Activated naive CD4-positive, alpha-beta T cell treated with anti-CD3 and anti-CD28 coated beads for 36 hours (primary cell): ENCODE measurements around the gene PXN. TPM values are rescaled to one million over a fixed set of nuclear protein-coding genes. Genes with fewer than 3 reads are reported as not detected.
"Not testable (repeated sequence)": the region's sequence is repeated elsewhere in the genome, so short reads cannot be mapped to it uniquely, and the experiment has no call there.

Experiments
- CTCF ChIA-PET: fragments of 350-600 bp; sonication (Branson Sonifier 250); formaldehyde crosslinking; loops from one replicate; lab custom pipeline; 2021; ENCODE audit warnings: antibody characterized with exemption; lab: Charles Lee
- DNase-seq: peaks from one replicate; pipeline ENCODE4 v3.0.0-alpha.2; 2020
- H3K27ac Mint-ChIP-seq: one replicate; pipeline ENCODE4 v1.8.0; 2021; ENCODE audit warnings: mild to moderate bottlenecking, mixed read lengths
- H3K27me3 Mint-ChIP-seq: one replicate; pipeline ENCODE4 v1.8.0; 2021; ENCODE audit warnings: low read depth, mixed read lengths
- H3K36me3 Mint-ChIP-seq: one replicate; pipeline ENCODE4 v1.8.0; 2021; ENCODE audit warnings: low read depth, mixed read lengths
- H3K4me1 Mint-ChIP-seq: one replicate; pipeline ENCODE4 v1.8.0; 2021; ENCODE audit warnings: low read depth, mixed read lengths
- H3K4me3 Mint-ChIP-seq: one replicate; pipeline ENCODE4 v1.8.0; 2021; ENCODE audit warnings: mild to moderate bottlenecking, moderate library complexity, mixed read lengths
- H3K9me3 Mint-ChIP-seq: one replicate; pipeline ENCODE4 v1.8.0; 2021; ENCODE audit warnings: mixed read lengths
- intact Hi-C: fragments of 100-400 bp; cut with micrococcal nuclease; formaldehyde crosslinking; loops from one replicate; pipeline ENCODE4 v1.15.1; 2023
- total RNA-seq, 2 experiments: library from RNA; stranded (reverse); gene quantifications; one replicate each; pipeline ENCODE4 v1.2.3, GENCODE V29; 2021

PXN gene
- total RNA-seq, 2 experiments from 2014 or later: 109 to 112 TPM

- intact Hi-C loops: no loop called here
- CTCF ChIA-PET: interaction anchor here (0.5 to 13.3 kb wide), 7 partner anchors 10 to 169 kb away, joined by 3 to 142 read pairs (median 6); partner anchors contain the start of genes PXN and RPLP0
- Mint-ChIP-seq H3K27me3 (no peaks in the 10 kb centered on the region), H3K9me3 (no peaks in the 10 kb centered on the region), H3K27ac (peak overlapping the region; percentile 84), H3K4me1 (peaks cover 76% of the 10 kb centered on the region), H3K36me3 (peaks cover 14% of the 10 kb centered on the region), H3K4me3 (no peak overlapping the region)
- no peak for DNase-seq
Observed at GRCh38 chr12:120249266-120249874, 16.2 kb downstream of the PXN start.

DNA sequence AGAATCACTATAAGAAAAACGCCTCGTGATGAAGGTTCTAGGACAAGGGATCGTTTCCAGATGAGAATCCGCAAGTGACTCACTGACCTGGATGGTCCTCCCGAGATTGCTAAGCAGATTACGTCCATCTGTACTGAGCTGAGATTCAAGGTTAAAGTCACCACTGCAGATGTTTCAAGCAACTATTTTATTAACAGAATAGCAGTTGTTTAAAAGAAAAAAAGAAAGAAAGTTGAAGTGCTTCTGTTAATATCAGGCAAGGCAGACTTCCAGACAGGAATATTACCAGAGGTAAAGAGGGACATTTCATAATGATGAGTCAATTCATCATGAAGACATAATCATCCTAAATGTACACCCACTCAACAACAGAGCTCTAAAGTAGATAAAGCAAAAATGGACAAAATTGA, 17.9 kb downstream of the PXN start:
- Mint-ChIP-seq H3K4me3 (peak overlapping the region; percentile 7), H3K36me3 (peaks cover 11% of the 10 kb centered on the region), H3K9me3 (no peaks in the 10 kb centered on the region), H3K27me3 (no peaks in the 10 kb centered on the region), H3K4me1 (peaks cover 75% of the 10 kb centered on the region), H3K27ac (peak overlapping the region; percentile 37)
- intact Hi-C loops: loop anchor here (1.0 kb wide), 1 partner anchor 16 kb away; no protein-coding TSS in a partner anchor
- DNase-seq: no peak
- CTCF ChIA-PET: interaction anchor here (1.1 to 13.3 kb wide), 5 partner anchors 8 to 54 kb away, joined by 3 to 142 read pairs (median 95); partner anchors contain the start of genes PXN, RPLP0 and SIRT4

DNA sequence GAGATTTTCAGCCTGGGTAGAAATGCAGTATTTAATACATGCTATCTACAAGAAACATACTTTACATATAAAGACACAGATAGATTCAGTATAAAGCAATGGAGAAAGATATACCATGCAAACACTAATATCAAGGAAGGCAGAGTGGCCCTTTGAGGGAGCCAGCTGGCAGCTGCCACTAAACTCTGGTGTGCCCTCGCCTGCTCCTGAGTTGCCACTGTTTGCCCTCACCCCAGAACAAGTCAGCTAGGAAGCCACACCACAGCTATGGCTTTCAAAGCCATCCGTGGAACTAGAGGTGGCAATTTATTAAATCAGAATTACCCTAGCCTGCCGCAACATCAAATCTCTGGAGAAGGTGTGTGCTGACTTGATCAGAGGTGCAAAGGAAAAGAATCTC, 18.3 kb downstream of the PXN start:
- CTCF ChIA-PET: interaction anchor here (1.1 to 13.3 kb wide), 5 partner anchors 8 to 55 kb away, joined by 3 to 142 read pairs (median 95); partner anchors contain the start of genes PXN, RPLP0 and SIRT4
- Mint-ChIP-seq H3K36me3 (peaks cover 11% of the 10 kb centered on the region), H3K9me3 (no peaks in the 10 kb centered on the region), H3K4me3 (no peak overlapping the region), H3K4me1 (peaks cover 75% of the 10 kb centered on the region), H3K27me3 (no peaks in the 10 kb centered on the region), H3K27ac (no peak overlapping the region)
- DNase-seq: no peak
- intact Hi-C loops: no loop called here

DNA sequence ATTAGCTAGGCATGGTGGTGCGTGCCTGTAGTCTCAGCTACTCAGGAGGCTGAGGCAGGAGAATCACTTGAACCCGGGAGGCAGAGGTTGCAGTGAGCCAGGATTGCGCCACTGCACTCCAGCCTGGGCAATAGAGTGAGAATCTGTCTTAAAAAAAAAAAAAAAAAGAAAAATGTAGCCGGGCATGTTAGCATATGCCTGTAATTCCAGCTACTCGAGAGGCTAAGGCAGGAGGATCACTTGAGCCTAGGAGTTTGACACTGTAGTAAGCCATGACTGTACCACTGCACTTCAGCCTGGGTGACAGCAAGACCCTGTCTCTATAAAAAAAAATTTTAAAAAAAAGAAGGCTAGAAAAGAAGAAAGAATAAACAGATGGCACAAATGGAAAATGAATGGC, 18.8 kb downstream of the PXN start:
- H3K4me3 Mint-ChIP-seq, H3K27me3 Mint-ChIP-seq, intact Hi-C loops, H3K9me3 Mint-ChIP-seq, H3K27ac Mint-ChIP-seq, DNase-seq: not testable (repeated sequence)
- Mint-ChIP-seq H3K36me3 (peaks cover 11% of the 10 kb centered on the region), H3K4me1 (peaks cover 75% of the 10 kb centered on the region)
- CTCF ChIA-PET: interaction anchor here (1.1 to 13.3 kb wide), 4 partner anchors 7 to 46 kb away, joined by 7 to 142 read pairs (median 106); partner anchors contain the start of genes PXN and RPLP0

DNA sequence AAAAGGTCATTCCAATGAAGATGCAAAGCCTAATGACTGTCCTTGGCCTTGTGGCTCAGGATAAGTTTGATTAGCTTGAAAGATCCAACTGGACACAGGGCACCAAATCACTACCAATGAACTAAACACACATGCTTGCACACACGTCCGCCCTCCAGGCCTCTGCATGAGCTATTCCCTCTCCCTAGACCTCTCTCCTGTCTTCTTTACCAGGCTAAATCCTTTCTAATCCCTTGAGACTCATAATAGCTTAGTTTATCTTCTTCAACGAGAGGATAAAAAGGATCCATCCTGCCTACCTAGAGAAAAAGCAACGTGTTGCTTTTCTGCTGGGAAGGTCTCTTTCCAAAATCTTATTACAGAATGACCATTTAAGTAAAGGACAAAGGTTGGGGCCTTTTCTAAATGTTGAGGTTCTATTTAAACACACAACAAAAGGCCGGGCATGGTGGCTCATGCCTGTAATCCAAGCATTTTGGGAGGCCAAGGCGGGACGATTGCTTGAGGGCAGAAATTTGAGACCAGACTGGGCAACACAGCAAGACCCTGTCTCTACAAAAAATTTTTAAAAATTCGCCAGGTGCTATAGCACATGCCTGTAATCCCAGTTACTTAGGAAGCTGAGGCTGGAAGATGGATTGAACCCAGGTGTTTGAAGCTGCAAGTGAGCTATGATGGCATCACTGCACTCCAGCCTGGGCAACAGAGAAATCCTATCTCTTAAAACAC, 22.4 kb downstream of the PXN start:
- CTCF ChIA-PET: interaction anchor here (7.1 to 10.6 kb wide), 2 partner anchors 9 to 14 kb away, joined by 78 to 116 read pairs; no protein-coding TSS in a partner anchor
- H3K27ac Mint-ChIP-seq: no peak overlapping the region
- no peak for DNase-seq
- no peaks in the 10 kb centered on the region for H3K9me3 Mint-ChIP-seq
- H3K4me3 Mint-ChIP-seq: no peak overlapping the region
- peaks cover 2% of the 10 kb centered on the region for H3K36me3 Mint-ChIP-seq
- H3K4me1 Mint-ChIP-seq: peaks cover 75% of the 10 kb centered on the region
- intact Hi-C loops: no loop called here
- H3K27me3 Mint-ChIP-seq: no peaks in the 10 kb centered on the region

DNA sequence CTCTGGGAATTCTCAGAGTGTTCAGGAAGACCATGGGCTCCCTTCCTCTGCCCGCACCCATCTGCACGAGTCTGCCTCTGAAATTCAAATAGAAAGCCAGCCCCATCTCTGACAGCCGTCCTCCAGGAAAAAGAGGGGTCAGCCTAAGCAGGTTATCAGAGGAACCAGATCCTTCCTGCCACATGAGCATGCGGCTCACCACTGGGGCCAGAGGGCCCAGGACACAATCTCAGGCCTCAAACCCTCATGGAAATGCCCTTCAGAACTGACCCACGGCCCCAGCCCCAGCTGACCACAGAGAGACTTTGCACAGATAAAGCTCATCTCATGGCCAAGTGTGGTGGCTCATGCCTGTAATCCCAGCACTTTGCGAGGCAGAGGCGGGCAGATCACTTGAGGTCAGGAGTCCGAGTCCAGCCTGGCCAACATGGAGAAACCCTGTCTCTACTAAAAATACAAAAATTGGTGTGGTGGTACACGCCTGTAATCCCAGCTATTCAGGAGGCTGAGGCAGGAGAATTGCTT, 23.2 kb downstream of the PXN start:
- Mint-ChIP-seq H3K9me3 (no peaks in the 10 kb centered on the region), H3K36me3 (peaks cover 2% of the 10 kb centered on the region), H3K4me3 (no peak overlapping the region), H3K27ac (no peak overlapping the region), H3K4me1 (peaks cover 75% of the 10 kb centered on the region), H3K27me3 (no peaks in the 10 kb centered on the region)
- no peak for DNase-seq
- CTCF ChIA-PET: interaction anchor here (0.5 to 10.6 kb wide), 3 partner anchors 10 to 176 kb away, joined by 4 to 116 read pairs (median 78); no protein-coding TSS in a partner anchor
- intact Hi-C loops: no loop called here

DNA sequence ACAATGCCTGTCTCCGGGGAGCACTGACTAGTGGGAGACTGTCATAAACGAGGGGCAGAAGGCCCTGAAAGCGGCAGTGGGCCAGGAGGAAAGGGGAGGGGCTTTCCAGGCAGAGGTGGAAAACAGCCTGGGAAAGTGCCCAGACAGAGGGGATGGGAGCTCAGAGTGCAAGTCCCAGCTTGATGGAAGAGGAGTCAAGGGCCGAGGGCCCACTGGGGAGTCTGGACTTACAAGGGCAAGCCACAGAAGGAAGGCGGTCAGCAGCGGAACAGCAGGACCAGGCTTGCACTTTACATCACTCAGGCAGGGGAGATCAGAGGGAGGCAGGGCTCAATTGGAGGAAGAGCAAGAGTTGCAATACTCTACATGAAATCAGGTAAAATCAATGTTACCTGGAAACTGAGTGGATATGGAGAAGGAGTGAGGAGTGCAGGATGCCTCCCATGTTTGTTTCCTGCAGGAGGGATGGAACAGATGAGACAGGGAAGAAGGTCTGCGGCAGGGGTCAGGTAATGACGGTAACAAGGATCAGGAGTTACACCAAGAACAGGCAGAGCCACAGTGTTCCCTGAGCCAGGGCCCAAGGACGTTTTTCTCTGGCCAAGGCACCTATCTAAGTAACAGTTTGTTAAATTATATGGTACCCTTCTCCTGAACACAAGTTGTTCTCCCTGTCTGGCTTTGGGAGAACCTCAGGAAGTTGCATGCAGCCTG, 23.8 kb downstream of the PXN start:
- Mint-ChIP-seq H3K36me3 (peaks cover 2% of the 10 kb centered on the region), H3K4me1 (peaks cover 73% of the 10 kb centered on the region), H3K4me3 (no peak overlapping the region), H3K27ac (no peak overlapping the region), H3K9me3 (no peaks in the 10 kb centered on the region), H3K27me3 (no peaks in the 10 kb centered on the region)
- intact Hi-C loops: no loop called here
- no peak for DNase-seq
- CTCF ChIA-PET: interaction anchor here (0.5 to 10.6 kb wide), 4 partner anchors 11 to 177 kb away, joined by 4 to 116 read pairs (median 81); partner anchors contain the start of gene PXN

DNA sequence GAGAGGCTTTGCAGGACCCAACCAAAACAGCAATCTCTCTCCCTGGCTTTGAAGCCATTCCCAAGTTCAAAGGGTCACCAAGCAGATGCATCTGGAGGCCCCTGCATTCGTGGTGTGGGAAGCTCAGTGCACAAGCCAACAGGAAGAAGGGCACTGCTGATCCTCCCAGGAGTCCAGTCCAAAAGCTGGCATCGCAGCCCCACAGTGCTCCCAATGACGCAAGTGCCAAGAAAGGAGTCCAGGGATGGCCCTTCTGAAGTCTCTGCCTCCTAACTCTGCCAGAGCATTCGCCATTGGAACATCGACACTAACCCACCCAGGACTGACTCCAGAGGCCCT, 25.1 kb downstream of the PXN start:
- no peak for DNase-seq
- H3K9me3 Mint-ChIP-seq: no peaks in the 10 kb centered on the region
- no peaks in the 10 kb centered on the region for H3K27me3 Mint-ChIP-seq
- CTCF ChIA-PET: interaction anchor here (0.5 to 10.6 kb wide), 5 partner anchors 12 to 97 kb away, joined by 4 to 116 read pairs (median 78); partner anchors contain the start of genes PXN and SIRT4
- peaks cover 78% of the 10 kb centered on the region for H3K4me1 Mint-ChIP-seq
- no peak overlapping the region for H3K4me3 Mint-ChIP-seq
- H3K27ac Mint-ChIP-seq: no peak overlapping the region
- H3K36me3 Mint-ChIP-seq: peaks cover 2% of the 10 kb centered on the region
- intact Hi-C loops: no loop called here

GRCh38 chr12:120239776-120240494, 25.6 kb downstream of the PXN start:
- CTCF ChIA-PET: interaction anchor here (0.5 to 10.6 kb wide), 5 partner anchors 11 to 97 kb away, joined by 4 to 116 read pairs (median 78); partner anchors contain the start of genes PXN and SIRT4
- peak overlapping the region; percentile 30 for H3K27ac Mint-ChIP-seq
- DNase-seq: no peak
- intact Hi-C loops: loop anchor here (10.0 kb wide), 1 partner anchor 795 kb away; the partner anchor contains the start of gene OASL
- H3K4me1 Mint-ChIP-seq: peaks cover 80% of the 10 kb centered on the region
- H3K9me3 Mint-ChIP-seq: no peaks in the 10 kb centered on the region
- H3K27me3 Mint-ChIP-seq: no peaks in the 10 kb centered on the region
- no peak overlapping the region for H3K4me3 Mint-ChIP-seq
- H3K36me3 Mint-ChIP-seq: no peaks in the 10 kb centered on the region

- Mint-ChIP-seq H3K9me3 (no peaks in the 10 kb centered on the region), H3K4me3 (no peak overlapping the region), H3K27ac (peak overlapping the region; percentile 24), H3K4me1 (peaks cover 86% of the 10 kb centered on the region), H3K27me3 (no peaks in the 10 kb centered on the region), H3K36me3 (no peaks in the 10 kb centered on the region)
- CTCF ChIA-PET: interaction anchor here (1.4 to 10.6 kb wide), 4 partner anchors 10 to 63 kb away, joined by 3 to 116 read pairs (median 81); partner anchors contain the start of genes PXN and SIRT4
- intact Hi-C loops: loop anchor here (10.0 kb wide), 1 partner anchor 796 kb away; the partner anchor contains the start of gene OASL
- DNase-seq: no peak
Observed at GRCh38 chr12:120238839-120239445, 26.6 kb downstream of the PXN start.
